HG03439 (cell line): ENCODE data around the gene SELENOV.
"Not testable (repeated sequence)": the region's sequence is repeated elsewhere in the genome, so short reads cannot be mapped to it uniquely, and the experiment has no call there.

Source experiments
- ATAC-seq: cut with Tn5 transposase; IDR thresholded peaks from one replicate; pipeline ENCODE4 v1.9.1; 2021; ENCODE audit warnings: mild to moderate bottlenecking, moderate library complexity; ENCODE audit not compliant: unreplicated experiment

Gene SELENOV, protein sequence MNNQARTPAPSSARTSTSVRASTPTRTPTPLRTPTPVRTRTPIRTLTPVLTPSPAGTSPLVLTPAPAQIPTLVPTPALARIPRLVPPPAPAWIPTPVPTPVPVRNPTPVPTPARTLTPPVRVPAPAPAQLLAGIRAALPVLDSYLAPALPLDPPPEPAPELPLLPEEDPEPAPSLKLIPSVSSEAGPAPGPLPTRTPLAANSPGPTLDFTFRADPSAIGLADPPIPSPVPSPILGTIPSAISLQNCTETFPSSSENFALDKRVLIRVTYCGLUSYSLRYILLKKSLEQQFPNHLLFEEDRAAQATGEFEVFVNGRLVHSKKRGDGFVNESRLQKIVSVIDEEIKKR

DNA sequence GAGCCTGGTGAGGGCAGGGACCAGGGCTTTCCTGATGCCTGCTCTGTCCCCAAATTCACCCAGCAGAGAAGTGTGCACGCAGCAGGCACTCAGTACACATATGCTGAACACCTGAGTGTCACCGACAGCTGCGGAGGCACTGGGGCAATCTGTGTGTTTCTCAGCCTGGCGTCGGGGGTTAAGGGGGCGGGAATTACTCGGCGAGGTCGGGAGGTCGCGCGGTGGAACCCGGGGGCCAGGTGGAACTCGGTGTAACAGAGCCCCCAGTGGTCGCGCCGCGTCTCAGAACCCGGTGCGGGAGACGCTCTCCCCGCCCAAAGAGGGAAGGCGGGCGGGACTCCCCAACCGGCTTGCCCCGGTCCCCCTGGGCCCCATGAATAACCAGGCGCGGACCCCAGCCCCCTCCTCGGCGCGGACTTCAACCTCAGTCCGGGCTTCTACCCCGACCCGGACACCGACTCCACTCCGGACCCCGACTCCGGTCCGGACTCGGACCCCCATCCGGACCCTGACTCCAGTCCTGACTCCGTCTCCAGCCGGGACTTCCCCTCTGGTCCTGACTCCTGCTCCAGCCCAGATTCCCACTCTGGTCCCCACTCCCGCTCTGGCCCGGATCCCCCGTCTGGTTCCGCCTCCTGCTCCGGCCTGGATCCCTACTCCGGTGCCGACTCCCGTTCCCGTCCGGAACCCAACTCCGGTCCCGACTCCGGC, at the start of gene SELENOV:
Gene SELENOV, plus strand, starts transcription at position 300 of the 711 bp plus-strand sequence. Its CDS starts 74 bp downstream, at position 374.
- ATAC-seq: no peak

DNA sequence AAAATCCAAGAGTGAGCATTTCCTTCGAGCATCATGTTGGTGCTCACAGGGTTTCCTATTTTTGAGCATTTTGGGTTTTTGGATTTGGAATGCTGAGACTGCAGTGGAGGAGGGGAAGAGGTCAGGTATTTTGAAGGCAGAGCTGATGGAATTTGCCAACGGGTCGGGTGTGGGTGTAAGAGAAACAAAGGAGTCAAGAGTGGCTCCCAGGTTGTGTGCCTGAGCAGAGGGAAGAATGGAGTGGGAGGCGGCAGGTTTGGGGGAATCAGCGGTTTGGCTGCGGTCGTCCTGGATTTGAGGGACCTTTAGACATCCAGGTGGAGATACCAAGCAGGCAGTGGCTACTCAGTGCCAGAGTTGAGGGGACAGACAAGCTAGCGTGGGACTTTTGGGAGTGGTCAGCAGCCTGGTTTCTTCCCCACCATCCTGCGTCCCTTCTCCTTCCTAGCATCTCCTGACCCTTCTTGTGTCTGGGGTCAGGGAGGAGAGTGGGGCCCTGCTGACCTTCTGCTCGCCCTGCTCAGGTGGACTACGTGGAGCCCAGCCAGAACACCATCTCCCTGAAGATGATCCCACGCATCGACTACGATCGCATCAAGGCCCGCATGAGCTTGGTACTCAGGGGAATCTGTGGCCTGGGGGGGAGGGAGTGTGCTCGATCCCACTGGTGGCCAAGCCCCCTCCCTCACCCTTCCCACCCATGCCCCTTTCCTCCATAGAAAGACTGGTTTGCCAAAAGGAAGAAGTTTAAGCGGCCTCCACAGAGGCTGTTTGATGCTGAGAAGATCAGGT, 48.8 kb upstream of the SELENOV start:
- ATAC-seq: no peak

DNA sequence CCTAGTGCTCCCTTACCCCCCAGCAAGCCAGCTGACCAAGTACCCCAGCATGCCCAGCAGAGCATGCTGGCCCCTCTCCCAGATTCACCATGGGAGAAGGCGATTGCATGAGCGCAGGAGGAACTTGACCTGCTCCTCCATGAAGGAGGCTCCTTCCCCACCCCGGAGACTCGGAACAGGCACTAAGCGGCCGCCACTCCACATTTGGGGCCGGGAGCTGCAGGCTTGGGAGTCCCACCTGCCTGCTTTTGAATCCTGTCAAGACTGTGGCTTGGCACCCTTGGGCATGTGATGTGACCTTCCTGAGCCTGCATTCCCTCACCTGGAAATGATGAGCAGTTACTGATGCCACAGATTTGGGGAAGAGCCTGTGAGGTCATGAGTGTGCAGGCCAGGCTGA, 47.0 kb upstream of the SELENOV start:
- ATAC-seq: no peak

DNA sequence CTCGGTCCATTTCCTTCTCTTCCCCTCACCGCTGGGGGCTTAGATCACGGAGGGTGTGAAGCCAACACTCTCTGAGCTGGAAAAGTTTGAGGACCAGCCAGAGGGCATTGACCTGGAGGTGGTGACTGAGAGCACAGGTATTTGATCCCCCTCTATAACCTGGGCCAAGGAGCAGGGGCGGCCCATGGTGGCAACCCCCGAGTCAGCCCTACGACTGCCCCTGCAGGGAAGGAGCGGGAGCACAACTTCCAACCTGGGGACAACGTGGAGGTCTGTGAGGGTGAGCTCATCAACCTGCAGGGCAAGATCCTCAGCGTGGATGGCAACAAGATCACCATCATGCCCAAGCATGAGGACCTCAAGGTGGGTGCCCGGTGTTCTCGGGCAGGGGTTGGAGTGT, 45.9 kb upstream of the SELENOV start:
- ATAC-seq: no peak

DNA sequence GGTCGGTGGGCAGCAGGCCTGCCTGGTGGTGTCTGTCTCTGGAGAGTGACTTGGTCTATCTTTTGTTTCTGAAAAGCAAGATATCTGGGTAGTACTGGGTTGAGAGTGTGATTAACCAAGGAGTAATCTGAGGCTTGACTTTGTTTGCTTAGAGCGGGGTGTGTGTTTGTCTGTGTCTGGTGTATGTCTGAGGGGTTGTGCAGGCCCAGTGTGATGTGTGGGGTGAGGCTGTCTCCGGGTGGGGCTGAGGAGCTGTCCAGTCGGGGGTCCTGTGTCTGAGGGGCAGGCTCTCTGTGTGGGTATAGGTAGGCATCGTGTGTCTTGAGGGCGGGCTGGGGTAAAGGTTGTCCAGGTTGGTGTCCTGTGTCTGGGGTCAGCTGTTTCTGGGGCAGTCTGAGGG, 45.4 kb upstream of the SELENOV start:
- no peak for ATAC-seq

DNA sequence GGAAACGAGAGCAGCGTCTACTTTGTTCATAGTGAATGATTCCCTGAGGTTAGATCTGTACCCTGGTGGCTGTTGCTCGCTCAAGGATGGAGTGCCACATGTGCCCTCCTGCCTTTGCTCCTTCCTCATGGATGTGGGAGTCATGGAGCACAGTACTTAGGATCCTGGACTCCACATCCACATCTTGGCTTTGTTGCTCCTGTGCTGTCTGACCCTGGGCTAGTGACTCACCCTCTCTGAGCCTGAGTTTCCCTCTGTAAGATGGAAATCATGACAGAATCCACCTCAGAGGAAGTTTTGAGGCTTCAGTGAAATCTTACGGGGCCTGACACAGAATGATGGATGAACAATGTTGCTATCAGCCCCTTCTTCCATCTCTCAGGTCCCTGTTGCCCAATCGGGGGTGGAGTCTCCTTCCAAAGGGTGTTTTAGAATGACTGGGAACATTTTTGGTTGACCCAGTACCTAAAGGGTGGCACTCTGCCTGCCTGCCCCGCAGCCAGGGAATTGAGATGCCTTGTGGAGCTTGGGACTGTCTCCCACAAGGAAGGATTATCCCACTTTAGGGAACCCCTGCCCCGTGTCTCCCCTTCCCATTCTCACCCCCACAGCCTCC, 44.1 kb upstream of the SELENOV start:
- no peak for ATAC-seq

DNA sequence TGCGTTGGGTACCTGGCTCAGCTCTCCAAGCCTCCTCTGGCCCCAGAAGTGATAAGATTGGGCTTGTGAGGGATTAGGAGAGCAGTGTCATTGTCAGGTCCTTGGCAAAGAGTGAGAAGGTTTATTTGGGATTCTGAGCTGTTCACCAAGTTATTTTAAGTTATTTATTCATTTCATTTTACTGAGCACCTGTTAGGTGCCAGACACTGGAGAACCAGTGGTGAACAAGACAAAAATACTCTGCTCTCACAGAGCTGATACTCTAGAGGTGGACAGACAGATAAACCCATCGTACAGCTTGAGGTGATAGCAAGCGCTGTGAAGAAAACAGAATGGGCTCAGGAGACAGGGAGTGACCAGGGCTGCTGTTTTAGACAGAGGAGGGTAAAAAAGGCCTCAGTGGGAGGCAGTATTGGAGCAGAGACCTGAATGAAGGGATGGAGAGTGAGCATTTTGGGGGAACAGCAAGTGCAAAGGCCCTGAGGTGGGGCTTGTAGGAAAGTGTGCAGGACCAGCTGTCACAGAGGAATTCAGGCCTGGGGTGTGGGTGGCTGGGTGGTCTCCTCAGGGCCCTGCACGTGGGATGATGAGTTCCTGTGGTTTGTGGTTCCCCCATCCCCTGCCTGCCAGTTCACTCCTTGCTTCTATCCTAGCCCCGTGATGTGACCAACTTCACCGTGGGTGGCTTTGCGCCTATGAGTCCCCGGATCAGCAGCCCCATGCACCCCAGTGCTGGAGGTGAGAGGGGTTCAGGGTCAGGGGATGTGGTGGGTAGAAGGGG, 43.0 kb upstream of the SELENOV start:
- no peak for ATAC-seq

DNA sequence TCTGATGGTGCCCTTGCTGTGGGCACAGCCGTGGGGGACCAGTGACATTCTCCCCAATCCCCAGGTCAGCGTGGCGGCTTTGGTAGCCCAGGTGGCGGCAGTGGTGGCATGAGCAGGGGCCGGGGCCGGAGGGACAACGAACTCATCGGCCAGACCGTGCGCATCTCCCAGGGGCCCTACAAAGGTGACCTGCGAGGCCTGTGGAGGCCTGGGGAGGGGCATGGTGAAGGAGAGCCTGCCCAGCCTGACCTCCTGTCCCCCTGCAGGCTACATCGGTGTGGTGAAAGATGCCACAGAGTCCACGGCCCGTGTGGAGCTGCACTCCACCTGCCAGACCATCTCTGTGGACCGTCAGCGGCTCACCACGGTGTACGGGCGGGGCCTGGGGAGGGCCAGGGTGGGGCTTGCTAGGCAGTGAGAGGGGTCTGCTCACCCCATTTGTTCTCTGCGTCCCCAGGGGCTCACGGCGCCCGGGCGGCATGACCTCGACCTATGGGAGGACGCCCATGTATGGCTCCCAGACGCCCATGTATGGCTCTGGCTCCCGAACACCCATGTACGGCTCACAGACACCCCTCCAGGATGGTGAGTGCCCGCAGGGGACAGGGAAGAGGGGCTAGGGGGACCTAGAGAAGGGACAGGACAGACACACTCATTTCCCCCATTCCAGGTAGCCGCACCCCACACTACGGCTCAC, 42.0 kb upstream of the SELENOV start:
- no peak for ATAC-seq

DNA sequence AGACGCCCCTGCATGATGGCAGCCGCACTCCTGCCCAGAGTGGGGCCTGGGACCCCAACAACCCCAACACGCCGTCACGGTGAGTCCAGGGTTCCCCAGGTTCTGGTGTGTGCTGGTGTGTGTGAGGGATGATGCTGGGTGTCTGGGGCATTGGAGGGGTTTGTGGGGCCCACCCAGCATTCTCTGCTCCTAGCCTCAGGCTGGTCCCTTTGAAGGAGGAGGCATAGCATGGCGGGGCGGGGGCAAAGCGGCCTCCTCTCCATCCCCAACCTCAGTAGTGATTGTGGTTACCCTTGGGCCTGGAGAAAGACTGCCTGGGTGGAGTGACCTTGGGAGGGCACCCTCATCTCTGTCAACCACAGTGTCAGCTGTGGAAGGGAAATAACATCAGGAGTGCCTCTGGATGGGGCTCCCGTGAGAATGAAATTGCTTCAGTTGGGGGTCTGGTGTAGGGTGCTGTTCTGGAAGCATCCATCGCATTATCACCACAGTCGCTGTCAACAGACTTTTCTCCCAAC, 41.4 kb upstream of the SELENOV start:
- ATAC-seq: no peak

DNA sequence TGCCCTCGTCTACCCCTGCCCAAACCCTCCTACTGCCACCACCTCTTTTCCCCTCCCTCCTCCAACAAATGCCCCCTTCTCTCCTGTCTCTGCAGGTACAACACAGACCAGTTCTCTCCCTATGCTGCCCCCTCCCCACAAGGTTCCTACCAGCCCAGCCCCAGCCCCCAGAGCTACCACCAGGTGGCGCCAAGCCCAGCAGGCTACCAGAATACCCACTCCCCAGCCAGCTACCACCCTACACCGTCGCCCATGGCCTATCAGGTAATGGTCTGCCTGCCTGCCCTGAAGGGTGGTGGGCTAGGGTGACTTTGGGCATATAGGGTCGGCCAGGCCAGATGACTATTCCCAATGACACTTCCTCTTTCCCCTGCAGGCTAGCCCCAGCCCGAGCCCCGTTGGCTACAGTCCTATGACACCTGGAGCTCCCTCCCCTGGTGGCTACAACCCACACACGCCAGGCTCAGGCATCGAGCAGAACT, 40.8 kb upstream of the SELENOV start:
- no peak for ATAC-seq

DNA sequence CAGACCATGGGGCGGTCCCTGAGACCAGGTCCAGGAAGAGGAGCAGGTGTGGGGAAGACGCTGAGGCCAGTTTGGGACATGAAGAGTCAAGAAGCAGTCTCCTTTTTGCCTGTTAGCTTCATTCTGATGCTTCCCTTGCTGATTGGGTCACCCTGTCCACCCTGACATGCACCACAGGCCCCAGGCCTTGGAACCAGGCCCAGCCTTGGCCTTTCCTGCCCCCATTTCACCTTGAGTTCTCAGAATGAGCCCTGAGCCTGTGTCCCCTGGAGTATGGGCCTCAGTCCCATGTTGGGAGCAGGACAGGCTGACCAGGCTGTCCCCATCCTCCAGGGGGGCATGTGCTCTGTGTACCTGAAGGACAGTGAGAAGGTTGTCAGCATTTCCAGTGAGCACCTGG, 39.2 kb upstream of the SELENOV start:
- no peak for ATAC-seq

DNA sequence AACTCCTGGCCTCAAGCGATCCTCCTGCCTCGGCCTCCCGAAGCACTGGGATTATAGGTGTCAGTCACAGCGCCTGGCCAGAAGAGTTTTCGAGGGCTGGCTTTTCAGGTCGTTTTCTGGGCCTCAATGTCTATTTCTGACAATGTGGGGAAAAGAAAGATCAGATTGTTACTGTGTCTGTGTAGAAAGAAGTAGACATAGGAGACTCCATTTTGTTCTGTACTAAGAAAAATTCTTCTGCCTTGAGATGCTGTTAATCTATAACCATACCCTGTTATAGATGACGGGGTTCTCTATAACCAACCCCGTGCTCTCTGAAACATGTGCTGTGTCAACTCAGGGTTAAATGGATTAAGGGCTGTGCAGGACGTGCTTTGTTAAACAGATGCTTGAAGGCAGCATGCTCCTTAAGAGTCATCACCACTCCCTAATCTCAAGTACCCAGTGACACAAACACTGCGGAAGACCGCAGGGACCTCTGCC, 35.6 kb upstream of the SELENOV start:
- not testable (repeated sequence) for ATAC-seq

DNA sequence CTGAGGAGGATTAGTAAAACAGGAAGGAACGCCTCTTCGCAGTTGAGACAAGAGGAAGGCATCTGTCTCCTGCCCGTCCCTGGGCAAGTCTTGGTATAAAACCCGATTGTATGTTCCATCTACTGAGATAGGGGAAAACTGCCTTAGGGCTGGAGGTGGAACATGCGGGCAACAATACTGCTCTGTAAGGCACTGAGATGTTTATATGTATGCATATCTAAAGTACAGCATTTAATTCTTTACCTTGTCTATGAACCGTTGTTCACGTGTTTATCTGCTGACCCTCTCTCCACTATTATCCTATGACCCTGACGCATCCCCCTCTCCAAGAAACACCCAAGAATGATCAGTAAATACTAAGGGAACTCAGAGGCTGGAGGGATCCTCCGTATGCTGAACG, 35.0 kb upstream of the SELENOV start:
- ATAC-seq: no peak

DNA sequence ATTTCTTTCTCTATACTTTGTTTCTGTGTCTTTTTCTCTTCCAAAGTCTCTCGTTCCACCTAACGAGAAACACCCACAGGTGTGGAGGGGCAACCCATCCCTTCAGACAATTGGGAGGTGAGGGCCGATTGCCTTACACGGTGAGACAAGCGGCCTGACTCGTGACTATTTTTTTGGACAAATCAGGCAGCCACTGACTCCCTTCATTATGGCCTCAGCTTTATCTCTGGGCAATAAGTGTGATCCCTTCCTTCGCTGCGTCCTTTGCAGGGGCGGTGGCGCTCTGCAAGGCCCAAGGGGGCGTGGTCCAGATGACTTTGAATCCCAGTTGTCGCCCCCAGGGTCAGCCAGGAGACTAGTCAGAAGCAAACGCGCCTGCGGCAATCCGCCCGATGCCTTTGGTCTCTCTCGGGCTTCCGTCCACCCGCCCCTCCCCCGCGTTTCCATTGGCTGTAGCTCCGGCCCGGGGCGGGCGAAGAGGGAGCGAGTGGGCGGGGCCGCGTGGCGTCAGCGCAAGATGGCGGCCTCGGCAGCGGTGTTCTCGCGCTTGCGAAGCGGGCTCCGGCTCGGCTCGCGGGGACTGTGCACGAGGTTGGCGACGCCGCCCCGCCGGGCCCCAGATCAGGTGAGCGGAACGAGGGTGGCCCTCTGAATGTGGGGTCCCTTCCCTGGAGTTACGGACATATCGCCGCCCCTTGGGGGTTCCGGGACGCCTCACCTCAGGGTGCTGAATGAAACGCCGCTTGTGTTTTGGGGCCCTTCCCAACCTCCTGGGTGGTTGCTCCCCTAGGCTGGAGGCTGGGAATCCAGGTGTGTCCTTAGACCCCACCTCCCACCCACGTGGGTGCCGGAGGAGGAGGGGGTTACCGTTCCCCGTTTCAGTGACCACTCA, 34.4 kb upstream of the SELENOV start, which contains the start of gene TIMM50:
Gene TIMM50, plus strand, starts transcription at position 502 of the 892 bp plus-strand sequence. Its CDS starts 16 bp downstream, at position 518.
- ATAC-seq: peak; percentile 80

DNA sequence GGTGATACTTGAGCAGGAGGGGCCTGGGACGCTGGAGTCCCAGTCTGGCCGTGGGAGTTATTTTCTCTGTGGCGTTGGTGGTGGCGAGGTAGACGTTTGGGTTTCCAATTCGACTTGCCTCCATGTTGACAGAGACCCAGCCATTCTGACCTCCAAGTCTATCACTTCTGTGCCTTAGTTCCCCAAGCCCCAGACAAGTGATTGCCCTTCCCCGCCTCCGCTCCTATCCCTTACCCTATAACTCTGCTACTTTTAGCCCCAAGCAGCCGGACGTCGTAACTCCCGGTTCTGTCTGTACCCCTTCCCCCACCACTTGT, 33.8 kb upstream of the SELENOV start:
- ATAC-seq: no peak

DNA sequence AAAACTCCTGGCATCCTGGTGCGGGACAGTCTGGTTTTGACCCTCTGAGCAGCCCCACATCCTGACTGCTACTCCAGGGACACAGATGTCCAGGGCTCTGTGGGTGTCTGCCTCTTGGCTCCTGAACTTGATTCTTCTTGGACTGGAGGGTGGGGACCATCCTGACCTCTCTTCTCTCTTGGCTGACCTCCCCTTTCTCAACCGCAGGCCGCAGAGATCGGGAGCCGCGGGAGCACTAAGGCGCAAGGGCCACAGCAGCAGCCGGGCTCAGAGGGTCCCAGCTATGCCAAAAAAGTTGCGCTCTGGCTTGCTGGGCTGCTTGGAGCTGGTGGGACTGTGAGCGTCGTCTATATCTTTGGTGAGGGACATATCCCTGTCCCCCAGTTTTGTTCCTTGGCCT, 33.3 kb upstream of the SELENOV start:
- ATAC-seq: no peak

DNA sequence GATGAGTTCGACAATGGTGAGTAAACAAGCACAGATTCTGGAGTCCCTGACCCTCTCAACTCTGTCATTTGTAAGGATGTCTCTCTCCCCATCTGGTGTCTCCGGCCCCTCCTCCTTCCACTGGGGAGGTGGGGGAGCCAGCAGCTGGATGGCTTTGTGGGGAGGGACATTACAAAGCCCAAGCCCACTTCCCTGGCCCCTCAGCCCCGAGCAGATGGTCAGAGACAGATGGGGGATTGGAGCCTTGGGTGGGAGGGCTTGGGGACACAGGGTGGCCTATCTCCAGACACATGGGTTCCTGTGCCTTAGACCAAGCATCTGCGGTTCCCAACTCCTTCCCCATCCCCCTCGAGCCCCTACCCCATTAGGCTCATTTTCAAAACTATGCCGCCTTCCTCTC, 31.8 kb upstream of the SELENOV start:
- ATAC-seq: no peak

DNA sequence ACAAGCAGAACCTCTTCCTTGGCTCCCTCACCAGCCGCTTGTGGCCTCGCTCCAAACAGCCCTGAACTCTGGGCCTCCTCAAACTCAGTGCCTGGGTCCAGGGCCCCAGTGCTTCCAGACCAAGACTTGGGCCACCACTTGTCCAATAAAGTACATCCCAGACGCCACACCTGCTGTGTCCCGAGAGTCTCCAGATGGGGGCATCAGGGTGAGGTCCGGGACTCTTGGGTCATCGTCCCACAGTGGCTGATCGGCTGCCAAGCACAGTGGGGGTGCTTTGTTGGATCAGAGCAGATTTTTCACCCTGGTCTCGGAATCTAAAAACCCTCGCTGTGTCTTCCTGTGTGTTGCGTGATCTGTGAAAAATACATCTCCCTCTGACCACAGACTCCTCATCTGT, 25.2 kb upstream of the SELENOV start:
- ATAC-seq: no peak
